ENCODE measurements around the gene CENPX. TPM values are rescaled to one million over a fixed set of nuclear protein-coding genes. Genes with fewer than 3 reads are reported as not detected.

The CENPX gene
- 100 to 1,000 TPM in 3 of 4 donors, 10 to 100 TPM in 1; 78.4 to 164 (median 124) TPM for total RNA-seq
- 100 to 1,000 TPM; 249 to 273 (median 258) TPM for polyA plus RNA-seq

- Histone ChIP-seq H3K4me1 (peaks cover 0 to 40% (median 32%) of the 10 kb centered on the region in 4 donors), H3K9me3 (no peaks in the 10 kb centered on the region), H3K4me3 (peak within 1 kb of the TSS; percentile 66 to 98 (median 86)), H3K27me3 (no peaks in the 10 kb centered on the region), H3K36me3 (peaks cover 0 to 15% (median 0%) of the 10 kb centered on the region in 4 donors), H3K27ac (peak within 1 kb of the TSS; percentile 75 to 84 (median 80))
- WGBS, 2 donors: 1% methylated on average over 64 of the region's 64 CpGs
- TF ChIP-seq POLR2AphosphoS5 (IDR thresholded peaks at IDR 0.05): peak; percentile 10 to 85 (median 78)
- no peak for TF ChIP-seq EP300 (IDR thresholded peaks at IDR 0.05)
- TF ChIP-seq POLR2A (IDR thresholded peaks at IDR 0.05): peak; percentile 32 to 35
- no peak for DNase-seq
- intact Hi-C loops (cut with DNase I): loop anchor here (5.0 kb wide), 1 partner anchor 45 kb away; the partner anchor contains the start of gene ASPSCR1
Observed at GRCh38 chr17:82022310-82022980, at the start of gene CENPX. Gene CENPX (minus strand): TSS chr17:82022878. CDS start chr17:82022861, 17 bp downstream.

GRCh38 chr17:82070611-82071010 lies 47.9 kb upstream of the CENPX start:
- Histone ChIP-seq H3K27ac (no peak overlapping the region), H3K4me3 (no peak overlapping the region), H3K36me3 (no peaks in the 10 kb centered on the region), H3K4me1 (peaks cover 0 to 9% (median 8%) of the 10 kb centered on the region in 4 donors), H3K9me3 (no peaks in the 10 kb centered on the region), H3K27me3 (no peaks in the 10 kb centered on the region)
- intact Hi-C loops (cut with DNase I): no loop called here
- no peak for DNase-seq
- TF ChIP-seq CTCF (IDR thresholded peaks at IDR 0.05) (no peak), EP300 (IDR thresholded peaks at IDR 0.05) (no peak), POLR2AphosphoS5 (IDR thresholded peaks at IDR 0.05) (no peak), POLR2A (IDR thresholded peaks at IDR 0.05) (no peak)

GRCh38 chr17:82065638-82066303 lies 43.1 kb upstream of the CENPX start, which contains the start of gene DUS1L:
Gene DUS1L (minus strand): TSS chr17:82065804. CDS start chr17:82065059, 745 bp downstream.
- peak; percentile 80 for DNase-seq
- TF ChIP-seq POLR2AphosphoS5 (IDR thresholded peaks at IDR 0.05) (peak in 3 of 4 donors; percentile 41 to 64 (median 50)), EP300 (IDR thresholded peaks at IDR 0.05) (no peak)
- Histone ChIP-seq H3K27ac (peak within 1 kb of the TSS; percentile 83 to 89 (median 86)), H3K4me1 (peaks cover 0 to 30% (median 25%) of the 10 kb centered on the region in 4 donors), H3K27me3 (no peaks in the 10 kb centered on the region), H3K4me3 (peak within 1 kb of the TSS; percentile 61 to 97 (median 88)), H3K36me3 (peaks cover 9 to 33% (median 15%) of the 10 kb centered on the region in 4 donors), H3K9me3 (no peaks in the 10 kb centered on the region)
- intact Hi-C loops (cut with DNase I): loop anchor here (2.0 kb wide), 1 partner anchor 33 kb away; the partner anchor contains the start of gene FASN
- WGBS, 2 donors: 10 to 12% methylated on average over 88 of the region's 88 CpGs

- H3K36me3 ChIP-seq: peaks cover 9 to 38% (median 18%) of the 10 kb centered on the region in 4 donors
- no peaks in the 10 kb centered on the region for H3K9me3 ChIP-seq
- H3K27me3 ChIP-seq: no peaks in the 10 kb centered on the region
- peaks cover 0 to 30% (median 25%) of the 10 kb centered on the region in 4 donors for H3K4me1 ChIP-seq
- peak overlapping the region; percentile 76 to 89 (median 84) for H3K27ac ChIP-seq
- intact Hi-C loops (cut with DNase I): loop anchor here (2.0 kb wide), 1 partner anchor 34 kb away; the partner anchor contains the start of gene FASN
- peak overlapping the region; percentile 61 to 97 (median 88) for H3K4me3 ChIP-seq
- 1% methylated on average over 47 of the region's 47 CpGs for WGBS, 2 donors
- DNase-seq: no peak
- TF ChIP-seq EP300 (IDR thresholded peaks at IDR 0.05) (no peak), POLR2AphosphoS5 (IDR thresholded peaks at IDR 0.05) (no peak), POLR2A (IDR thresholded peaks at IDR 0.05) (no peak), CTCF (IDR thresholded peaks at IDR 0.05) (no peak)
Observed at GRCh38 chr17:82065193-82065637, 42.5 kb upstream of the CENPX start.

GRCh38 chr17:82064433-82065192 lies 41.9 kb upstream of the CENPX start:
- H3K9me3 ChIP-seq: no peaks in the 10 kb centered on the region
- 10 to 38% methylated on average over 36 of the region's 36 CpGs for WGBS, 2 donors
- H3K4me1 ChIP-seq: peaks cover 0 to 30% (median 25%) of the 10 kb centered on the region in 4 donors
- H3K27ac ChIP-seq: peak overlapping the region; percentile 76 to 89 (median 84)
- intact Hi-C loops (cut with DNase I): loop anchor here (2.0 kb wide), 1 partner anchor 34 kb away; the partner anchor contains the start of gene FASN
- H3K4me3 ChIP-seq: peak overlapping the region; percentile 61 to 97 (median 88)
- peaks cover 9 to 44% (median 19%) of the 10 kb centered on the region in 4 donors for H3K36me3 ChIP-seq
- no peak for TF ChIP-seq POLR2AphosphoS5 (IDR thresholded peaks at IDR 0.05)
- no peak for TF ChIP-seq EP300 (IDR thresholded peaks at IDR 0.05)
- TF ChIP-seq POLR2A (IDR thresholded peaks at IDR 0.05): no peak
- no peak for TF ChIP-seq CTCF (IDR thresholded peaks at IDR 0.05)
- DNase-seq: no peak
- no peaks in the 10 kb centered on the region for H3K27me3 ChIP-seq
